ENCODE measurements around the gene INSC. TPM values are rescaled to one million over a fixed set of nuclear protein-coding genes. Genes with fewer than 3 reads are reported as not detected.

Gene INSC
- total and polyA plus RNA-seq, 9 of the 15 experiments (the other 6 are each of a cell fraction or from before 2014, with no cell fraction given) = not detected

DNA sequence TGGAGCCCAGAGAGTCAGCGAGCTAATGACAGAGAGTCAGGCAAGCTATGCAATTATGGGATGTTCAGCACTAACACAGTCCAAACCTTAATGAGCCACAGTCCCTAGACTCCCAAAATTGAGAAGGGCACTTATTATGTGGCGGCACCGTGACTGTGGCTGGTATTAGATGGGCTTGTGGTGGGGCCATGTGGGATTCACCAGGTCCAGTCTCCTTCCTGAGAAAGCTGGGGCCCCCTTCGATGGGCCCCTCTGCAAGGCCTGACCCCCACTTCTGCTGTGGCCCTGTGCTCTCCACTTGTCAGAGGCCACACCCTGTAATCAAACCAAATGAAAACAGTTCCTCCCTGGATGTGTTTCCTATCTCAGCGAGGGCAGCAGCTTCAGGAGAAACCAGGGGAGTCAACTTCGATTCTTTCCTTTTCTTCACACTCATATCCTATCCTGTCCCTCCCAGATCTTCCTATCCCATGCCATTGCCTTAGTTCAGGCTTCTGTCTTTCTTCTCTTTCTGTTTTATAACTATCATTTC lies 42.9 kb downstream of the INSC start:
- Histone ChIP-seq H3K4me1 (replicated peaks in 1 of 2; ENCODE audit: control insufficient read depth in 2 of 2, insufficient read depth in 2 of 2, low read length in 2 of 2) (no peaks in the 10 kb centered on the region), H3K4me2 (ENCODE audit: insufficient read depth, low read length) (no peak overlapping the region), H3K27me3 (ENCODE audit: control insufficient read depth in 2 of 2, insufficient read depth in 2 of 2, low read length in 2 of 2) (no peaks in the 10 kb centered on the region; a peak in 1 of 5 replicates), H3K9ac (ENCODE audit: insufficient read depth in 1 of 2, low read depth in 2 of 2, low read length in 2 of 2) (no peak overlapping the region), H3K27ac (ENCODE audit: extremely low read depth, low read depth, low read length) (no peak overlapping the region), H3K9me1 (ENCODE audit: control insufficient read depth, insufficient read depth, low read length) (no peaks in the 10 kb centered on the region), H2AFZ (ENCODE audit: low read depth, low read length) (no peak overlapping the region), H3K9me3 (replicated peaks; ENCODE audit: control insufficient read depth, insufficient read depth, low read depth, low read length) (no peaks in the 10 kb centered on the region), H3K4me3 (no peak overlapping the region), H3K36me3 (ENCODE audit: control insufficient read depth, insufficient read depth, low read length) (no peaks in the 10 kb centered on the region), H3K79me2 (ENCODE audit: control insufficient read depth, insufficient read depth, low read length) (no peaks in the 10 kb centered on the region), H4K20me1 (replicated peaks; ENCODE audit: control insufficient read depth, insufficient read depth, low read length) (0 out of 2 replicates have a peak, but pooled peaks cover 4% of the 10 kb centered on the region)
- no peak for DNase-seq (ENCODE audit: extremely low read depth in 1 of 4, low spot score in 3 of 4)
- FAIRE-seq = no peak
- ChIA-PET CTCF (ENCODE audit: low intra/inter-chr PET ratio) (no interaction called here), POLR2A (no interaction called here)
- in situ Hi-C loops (cut with MboI) = no loop called here
- no peak for ATAC-seq
- BruUV-seq (replicated peaks) = no TSS peak
- no peak for TF ChIP-seq NFYB (IDR thresholded peaks at IDR 0.05; ENCODE audit: extremely low read depth, insufficient read length)
- no peak for TF ChIP-seq ADNP (tag; IDR thresholded peaks at IDR 0.05)
- TF ChIP-seq PHB2 (IDR thresholded peaks at IDR 0.05; ENCODE audit: low read depth) = no peak
- TF ChIP-seq BRD4 (IDR thresholded peaks at IDR 0.05) = no peak
- TF ChIP-seq MTA1 (IDR thresholded peaks at IDR 0.05; ENCODE audit: borderline replicate concordance) = no peak
- no peak for TF ChIP-seq EWSR1 (IDR thresholded peaks at IDR 0.05; ENCODE audit: borderline replicate concordance, low read depth, partially characterized antibody)
- TF ChIP-seq ZNF766 (CRISPR knock-in tag; conservative IDR thresholded peaks at IDR 0.05) = no peak
- TF ChIP-seq ZFPM2 (CRISPR knock-in tag; IDR thresholded peaks at IDR 0.05) = no peak
- no peak for TF ChIP-seq RAD51 (IDR thresholded peaks at IDR 0.05; ENCODE audit: borderline replicate concordance, low read depth)
- TF ChIP-seq, protein P1, sequence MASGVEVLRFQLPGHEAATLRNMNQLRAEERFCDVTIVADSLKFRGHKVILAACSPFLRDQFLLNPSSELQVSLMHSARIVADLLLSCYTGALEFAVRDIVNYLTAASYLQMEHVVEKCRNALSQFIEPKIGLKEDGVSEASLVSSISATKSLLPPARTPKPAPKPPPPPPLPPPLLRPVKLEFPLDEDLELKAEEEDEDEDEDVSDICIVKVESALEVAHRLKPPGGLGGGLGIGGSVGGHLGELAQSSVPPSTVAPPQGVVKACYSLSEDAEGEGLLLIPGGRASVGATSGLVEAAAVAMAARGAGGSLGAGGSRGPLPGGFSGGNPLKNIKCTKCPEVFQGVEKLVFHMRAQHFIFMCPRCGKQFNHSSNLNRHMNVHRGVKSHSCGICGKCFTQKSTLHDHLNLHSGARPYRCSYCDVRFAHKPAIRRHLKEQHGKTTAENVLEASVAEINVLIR (CRISPR knock-in tag; IDR thresholded peaks at IDR 0.05) = no peak
- TF ChIP-seq POU5F1 (IDR thresholded peaks at IDR 0.05; ENCODE audit: borderline replicate concordance, low read depth, low read length, partially characterized antibody) = no peak
- TF ChIP-seq DACH1 (IDR thresholded peaks at IDR 0.05; ENCODE audit: partially characterized antibody) = no peak
- TF ChIP-seq, protein P2, sequence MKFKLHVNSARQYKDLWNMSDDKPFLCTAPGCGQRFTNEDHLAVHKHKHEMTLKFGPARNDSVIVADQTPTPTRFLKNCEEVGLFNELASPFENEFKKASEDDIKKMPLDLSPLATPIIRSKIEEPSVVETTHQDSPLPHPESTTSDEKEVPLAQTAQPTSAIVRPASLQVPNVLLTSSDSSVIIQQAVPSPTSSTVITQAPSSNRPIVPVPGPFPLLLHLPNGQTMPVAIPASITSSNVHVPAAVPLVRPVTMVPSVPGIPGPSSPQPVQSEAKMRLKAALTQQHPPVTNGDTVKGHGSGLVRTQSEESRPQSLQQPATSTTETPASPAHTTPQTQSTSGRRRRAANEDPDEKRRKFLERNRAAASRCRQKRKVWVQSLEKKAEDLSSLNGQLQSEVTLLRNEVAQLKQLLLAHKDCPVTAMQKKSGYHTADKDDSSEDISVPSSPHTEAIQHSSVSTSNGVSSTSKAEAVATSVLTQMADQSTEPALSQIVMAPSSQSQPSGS (CRISPR knock-in tag; IDR thresholded peaks at IDR 0.05) = no peak
- intact Hi-C loops (cut with micrococcal nuclease) = no loop called here
- WGBS (ENCODE audit: insufficient coverage, low coverage, missing lambda C conversion rate) = 0% methylated on average over 6 of the region's 6 CpGs
